CD4-positive, CD25-positive, alpha-beta regulatory T cell (primary cell): ENCODE data around the gene KRT25. TPM values are rescaled to one million over a fixed set of nuclear protein-coding genes. Genes with fewer than 3 reads are reported as not detected.
"Not testable (repeated sequence)": the region's sequence is repeated elsewhere in the genome, so short reads cannot be mapped to it uniquely, and the experiment has no call there.

Source experiments
- ATAC-seq, 2 donors: fragments of 150-1000 bp; cut with Tn5 transposase; one replicate each; pipeline ENCODE4 v1.10.0; 2021; ENCODE audit warnings: low read depth in 2 of 2, moderate number of reproducible peaks in 2 of 2, moderate library complexity in 1 of 2
- DNase-seq, 3 donors: peaks; one replicate each; pipeline versions ENCODE4 v3.0.0 to v3.0.0-alpha.2; 2012 to 2022; ENCODE audit warnings: mixed read lengths in 1 of 3
- H3K27ac ChIP-seq: one replicate; pipeline ENCODE4 v1.7.0; 2013; ENCODE audit warnings: mild to moderate bottlenecking, low read length; ENCODE audit not compliant: insufficient read depth, poor library complexity, severe bottlenecking
- H3K27me3 ChIP-seq: one replicate; pipeline ENCODE4 v1.7.0; 2013; ENCODE audit warnings: low read length; ENCODE audit not compliant: control insufficient read depth, insufficient read depth
- H3K36me3 ChIP-seq: one replicate; pipeline ENCODE4 v1.7.0; 2013; ENCODE audit warnings: mild to moderate bottlenecking, low read length, moderate library complexity; ENCODE audit not compliant: control insufficient read depth, insufficient read depth
- H3K4me1 ChIP-seq: 2 replicates; pipeline ENCODE4 v1.7.0; 2013; ENCODE audit warnings: mild to moderate bottlenecking, low read length; ENCODE audit not compliant: insufficient read depth, control insufficient read depth, poor library complexity, severe bottlenecking
- H3K4me3 ChIP-seq: one replicate; pipeline ENCODE4 v1.7.0; 2013; ENCODE audit warnings: low read depth, mild to moderate bottlenecking, low read length, moderate library complexity
- H3K9me3 ChIP-seq, 2 experiments: 1 replicate in 1 of 2; 2 replicates in 1 of 2; pipeline ENCODE4 v1.7.0; 2013; ENCODE audit warnings: low read length in 2 of 2, mild to moderate bottlenecking in 1 of 2, moderate library complexity in 1 of 2; ENCODE audit not compliant: control insufficient read depth in 2 of 2
- H3K27ac Mint-ChIP-seq, 3 donors: one replicate each; pipeline ENCODE4 v1.8.0; 2020 to 2022; ENCODE audit warnings: mild to moderate bottlenecking in 3 of 3, mixed read lengths in 3 of 3, moderate library complexity in 2 of 3
- H3K27me3 Mint-ChIP-seq: one replicate; pipeline ENCODE4 v1.8.0; 2022; ENCODE audit warnings: mild to moderate bottlenecking, mixed read lengths
- H3K36me3 Mint-ChIP-seq: one replicate; pipeline ENCODE4 v1.8.0; 2020; ENCODE audit warnings: mixed read lengths
- H3K4me1 Mint-ChIP-seq, 4 donors: one replicate each; pipeline ENCODE4 v1.8.0; 2020 to 2022; ENCODE audit warnings: mixed read lengths in 4 of 4, mild to moderate bottlenecking in 1 of 4
- H3K4me3 Mint-ChIP-seq, 4 donors: one replicate each; pipeline ENCODE4 v1.8.0; 2020 to 2022; ENCODE audit warnings: mild to moderate bottlenecking in 4 of 4, mixed read lengths in 4 of 4, moderate library complexity in 3 of 4
- H3K9me3 Mint-ChIP-seq, 7 donors: one replicate each; pipeline ENCODE4 v1.8.0; 2020 to 2022; ENCODE audit warnings: mixed read lengths in 7 of 7, mild to moderate bottlenecking in 3 of 7, moderate library complexity in 2 of 7
- polyA plus RNA-seq, 4 donors: library from polyadenylated mRNA; unstranded; fragments of 300-500 nt; fragmentation: Illumina TruSeq; gene quantifications; one replicate each; pipeline ENCODE4 v1.2.3, GENCODE V29; 2021
- total RNA-seq: library from RNA; stranded (reverse); gene quantifications from one replicate; pipeline ENCODE4 v1.2.3, GENCODE V29; 2022

The KRT25 gene
- total and polyA plus RNA-seq, 5 donors from 2014 or later: not detected

DNA sequence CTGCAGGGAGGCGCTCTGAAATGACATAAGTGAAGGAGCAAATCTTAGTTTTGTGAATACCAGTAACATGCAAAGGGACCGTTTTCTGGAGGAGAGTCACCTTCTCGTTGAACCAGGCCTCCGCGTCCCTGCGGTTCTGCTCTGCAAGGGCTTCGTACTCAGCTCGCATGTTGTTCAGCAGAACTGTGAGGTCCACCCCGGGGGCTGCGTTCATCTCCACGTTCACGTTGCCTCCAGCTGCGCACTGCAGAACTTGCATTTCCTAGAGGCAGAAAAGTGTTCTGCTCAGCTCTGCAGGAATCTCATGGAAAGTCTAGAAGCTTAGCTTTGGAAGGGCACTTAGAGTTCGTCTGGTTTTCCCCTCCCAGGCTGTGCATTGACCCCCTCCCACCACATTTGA is 4.1 kb downstream of the KRT25 start:
- H3K27ac Mint-ChIP-seq: no peak overlapping the region
- Histone ChIP-seq H3K4me1 (no peaks in the 10 kb centered on the region), H3K27me3 (peaks cover 17% of the 10 kb centered on the region), H3K36me3 (no peaks in the 10 kb centered on the region), H3K9me3 (peaks cover 2 to 4% of the 10 kb centered on the region in 2 experiments), H3K27ac (no peak overlapping the region), H3K4me3 (no peak overlapping the region)
- H3K36me3 Mint-ChIP-seq: no peaks in the 10 kb centered on the region
- peaks cover 0 to 5% (median 2%) of the 10 kb centered on the region in 7 donors for H3K9me3 Mint-ChIP-seq
- DNase-seq (no peak), ATAC-seq (no peak)
- H3K4me1 Mint-ChIP-seq: no peaks in the 10 kb centered on the region
- peaks cover 41% of the 10 kb centered on the region for H3K27me3 Mint-ChIP-seq
- no peak overlapping the region for H3K4me3 Mint-ChIP-seq

GRCh38 chr17:40750391-40750790 is 4.7 kb downstream of the KRT25 start:
- Mint-ChIP-seq H3K36me3 (no peaks in the 10 kb centered on the region), H3K4me1 (no peaks in the 10 kb centered on the region), H3K27ac (no peak overlapping the region), H3K4me3 (no peak overlapping the region), H3K27me3 (peaks cover 40% of the 10 kb centered on the region), H3K9me3 (peaks cover 0 to 5% (median 2%) of the 10 kb centered on the region in 7 donors)
- Histone ChIP-seq H3K9me3 (peaks cover 2 to 4% of the 10 kb centered on the region in 2 experiments), H3K4me1 (no peaks in the 10 kb centered on the region), H3K4me3 (no peak overlapping the region), H3K27me3 (peaks cover 21% of the 10 kb centered on the region), H3K36me3 (no peaks in the 10 kb centered on the region), H3K27ac (no peak overlapping the region)
- no peak for ATAC-seq
- DNase-seq: no peak

GRCh38 chr17:40748666-40749065 is 6.5 kb downstream of the KRT25 start:
- Mint-ChIP-seq H3K27me3 (peaks cover 39% of the 10 kb centered on the region), H3K9me3 (peaks cover 0 to 11% (median 4%) of the 10 kb centered on the region in 7 donors)
- not testable (repeated sequence) for H3K36me3 ChIP-seq, H3K4me1 Mint-ChIP-seq, DNase-seq, H3K4me3 Mint-ChIP-seq, H3K4me3 ChIP-seq, H3K27ac ChIP-seq, H3K27ac Mint-ChIP-seq, H3K9me3 ChIP-seq, H3K4me1 ChIP-seq, ATAC-seq, H3K36me3 Mint-ChIP-seq
- peaks cover 24% of the 10 kb centered on the region for H3K27me3 ChIP-seq

DNA sequence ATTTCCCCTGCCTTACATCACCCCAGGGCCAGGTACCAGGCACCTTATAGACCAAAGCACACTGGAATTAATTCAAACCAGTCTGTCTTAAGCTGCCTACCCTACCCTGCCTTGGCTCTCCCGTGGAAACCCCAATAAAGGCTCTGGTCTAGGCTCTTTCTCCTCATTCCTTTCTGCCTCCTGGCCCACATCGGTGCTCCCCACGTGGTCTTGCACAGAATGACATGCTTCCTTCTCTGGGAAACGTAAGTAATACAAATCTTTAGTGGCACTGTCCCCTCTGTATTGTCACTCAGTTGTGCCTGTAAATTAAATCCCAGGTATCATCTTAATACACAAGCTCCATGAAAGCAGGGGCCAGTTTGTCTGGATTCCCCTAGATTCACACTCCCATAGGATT is 16.6 kb downstream of the KRT25 start:
- Histone ChIP-seq H3K27me3 (peaks cover 10% of the 10 kb centered on the region), H3K4me3 (no peak overlapping the region), H3K36me3 (no peaks in the 10 kb centered on the region), H3K9me3 (peaks cover 0 to 5% of the 10 kb centered on the region in 2 experiments), H3K4me1 (no peaks in the 10 kb centered on the region), H3K27ac (no peak overlapping the region)
- H3K4me3 Mint-ChIP-seq: no peak overlapping the region
- no peak overlapping the region for H3K27ac Mint-ChIP-seq
- ATAC-seq (no peak), DNase-seq (no peak)
- peaks cover 49% of the 10 kb centered on the region for H3K27me3 Mint-ChIP-seq
- H3K9me3 Mint-ChIP-seq: peaks cover 0 to 7% (median 3%) of the 10 kb centered on the region in 7 donors
- H3K36me3 Mint-ChIP-seq: peaks cover 4% of the 10 kb centered on the region
- H3K4me1 Mint-ChIP-seq: no peaks in the 10 kb centered on the region

- no peak overlapping the region for H3K27ac Mint-ChIP-seq
- no peaks in the 10 kb centered on the region for H3K36me3 Mint-ChIP-seq
- no peaks in the 10 kb centered on the region for H3K36me3 ChIP-seq
- H3K27me3 ChIP-seq: peaks cover 20% of the 10 kb centered on the region
- no peak for DNase-seq
- no peak overlapping the region for H3K27ac ChIP-seq
- peaks cover 0 to under 1% (median 0%) of the 10 kb centered on the region in 7 donors for H3K9me3 Mint-ChIP-seq
- no peak overlapping the region for H3K4me3 ChIP-seq
- peaks cover 43% of the 10 kb centered on the region for H3K27me3 Mint-ChIP-seq
- no peak for ATAC-seq
- no peak overlapping the region for H3K4me3 Mint-ChIP-seq
- no peaks in the 10 kb centered on the region for H3K4me1 Mint-ChIP-seq
- H3K9me3 ChIP-seq: no peaks in the 10 kb centered on the region
- H3K4me1 ChIP-seq: no peaks in the 10 kb centered on the region
Measured at GRCh38 chr17:40735016-40735415, 20.1 kb downstream of the KRT25 start.

GRCh38 chr17:40734018-40734417 is 21.1 kb downstream of the KRT25 start:
- Mint-ChIP-seq H3K4me3 (no peak overlapping the region), H3K9me3 (no peaks in the 10 kb centered on the region), H3K27ac (no peak overlapping the region), H3K27me3 (peaks cover 43% of the 10 kb centered on the region), H3K4me1 (no peaks in the 10 kb centered on the region), H3K36me3 (no peaks in the 10 kb centered on the region)
- no peaks in the 10 kb centered on the region for H3K9me3 ChIP-seq
- DNase-seq (no peak), ATAC-seq (no peak)
- no peak overlapping the region for H3K4me3 ChIP-seq
- no peak overlapping the region for H3K27ac ChIP-seq
- no peaks in the 10 kb centered on the region for H3K4me1 ChIP-seq
- no peaks in the 10 kb centered on the region for H3K36me3 ChIP-seq
- H3K27me3 ChIP-seq: peaks cover 22% of the 10 kb centered on the region

GRCh38 chr17:40730970-40731369 is 24.2 kb downstream of the KRT25 start:
- Histone ChIP-seq H3K27me3 (peaks cover 23% of the 10 kb centered on the region), H3K4me1 (no peaks in the 10 kb centered on the region), H3K9me3 (no peaks in the 10 kb centered on the region), H3K27ac (no peak overlapping the region), H3K4me3 (no peak overlapping the region), H3K36me3 (no peaks in the 10 kb centered on the region)
- H3K36me3 Mint-ChIP-seq: no peaks in the 10 kb centered on the region
- H3K27me3 Mint-ChIP-seq: peaks cover 58% of the 10 kb centered on the region
- no peak for DNase-seq
- H3K4me1 Mint-ChIP-seq: peaks cover 0 to 5% (median 2%) of the 10 kb centered on the region in 4 donors
- no peak overlapping the region for H3K27ac Mint-ChIP-seq
- ATAC-seq: no peak
- no peak overlapping the region for H3K4me3 Mint-ChIP-seq
- H3K9me3 Mint-ChIP-seq: no peaks in the 10 kb centered on the region

DNA sequence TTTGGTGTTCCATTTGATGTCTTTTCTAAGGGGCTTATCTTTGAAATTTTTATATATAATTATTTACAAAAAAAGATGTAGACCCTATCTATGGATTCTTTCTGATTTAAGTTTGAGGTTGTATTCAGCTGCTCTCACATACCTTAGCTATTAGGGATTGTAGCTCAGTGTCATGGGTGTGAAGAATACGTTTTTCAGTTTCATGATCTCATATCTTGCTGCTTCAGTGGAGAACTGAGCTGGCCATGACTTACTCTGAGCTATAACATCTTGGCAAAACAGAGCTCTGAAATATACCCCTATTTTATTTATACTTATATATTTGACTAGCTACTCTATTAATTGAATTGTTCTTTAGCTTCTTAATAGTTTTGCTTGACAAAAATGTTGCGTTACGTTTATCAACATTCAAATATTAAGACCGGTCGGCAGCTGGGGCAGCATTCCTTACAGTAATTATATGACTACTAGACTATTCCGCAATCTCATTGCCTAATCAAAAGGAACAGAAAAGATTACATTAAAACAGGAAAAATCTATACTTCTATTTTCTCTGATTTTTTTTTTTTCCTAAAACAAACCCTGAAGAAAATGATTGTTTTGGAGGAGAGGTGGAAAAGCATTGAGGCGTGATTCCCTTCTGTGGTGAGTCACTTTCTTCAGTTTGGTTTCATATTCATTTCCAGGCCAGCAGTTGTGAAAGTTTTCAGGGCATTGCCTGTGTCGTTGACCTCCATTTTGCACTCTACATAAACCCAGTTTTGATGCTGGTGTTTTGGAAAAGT is 27.5 kb downstream of the KRT25 start:
- Mint-ChIP-seq H3K4me1 (peaks cover 0 to 5% (median 2%) of the 10 kb centered on the region in 4 donors), H3K9me3 (no peaks in the 10 kb centered on the region), H3K27me3 (peaks cover 71% of the 10 kb centered on the region), H3K4me3 (no peak overlapping the region), H3K27ac (no peak overlapping the region), H3K36me3 (no peaks in the 10 kb centered on the region)
- H3K27me3 ChIP-seq: peaks cover 25% of the 10 kb centered on the region
- DNase-seq: no peak
- H3K27ac ChIP-seq: no peak overlapping the region
- H3K36me3 ChIP-seq: no peaks in the 10 kb centered on the region
- no peak for ATAC-seq
- H3K4me3 ChIP-seq: no peak overlapping the region
- no peaks in the 10 kb centered on the region for H3K4me1 ChIP-seq
- H3K9me3 ChIP-seq: no peaks in the 10 kb centered on the region
